ENCODE data around the gene AEBP2.

AEBP2 gene

GRCh38 chr12:19528750-19529149 is 89.5 kb downstream of the AEBP2 start:
- no peak for TF ChIP-seq CTCF (IDR thresholded peaks at IDR 0.05; ENCODE audit: low read depth, low read length)
- no peak overlapping the region for H3K4me3 ChIP-seq (ENCODE audit: low read depth, low read length)

DNA sequence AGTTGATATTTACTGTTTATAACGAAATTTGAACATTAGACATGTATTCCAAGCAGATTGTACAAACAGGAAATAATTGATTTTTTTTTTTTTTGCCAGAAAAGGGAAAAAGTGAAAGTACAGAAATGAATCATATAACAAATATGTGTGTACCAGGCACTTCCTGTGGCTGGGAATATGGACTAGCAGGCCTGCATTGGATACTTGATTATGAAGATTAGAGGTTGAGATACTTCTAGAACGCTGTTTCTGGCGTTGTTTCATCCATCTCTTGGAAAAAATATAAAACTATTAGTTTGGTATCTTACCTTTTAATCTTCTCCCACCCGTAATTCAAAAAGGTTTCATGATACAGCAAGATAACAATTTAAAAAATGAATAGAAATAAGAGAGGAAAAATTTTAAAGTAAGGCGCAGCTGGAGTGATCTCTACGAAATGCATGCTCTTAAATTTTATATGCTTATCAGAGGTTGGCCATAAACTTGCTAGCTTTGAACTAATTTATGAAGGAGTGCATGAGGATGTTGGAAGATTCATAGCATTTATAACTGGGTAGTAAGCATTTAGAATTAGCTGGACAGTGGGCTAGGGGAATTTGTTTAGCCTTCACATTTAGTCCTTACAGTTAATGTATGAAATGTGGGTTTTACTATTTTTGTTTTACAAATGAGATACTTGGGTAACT is 90.8 kb downstream of the AEBP2 start:
- no peak for TF ChIP-seq CTCF (IDR thresholded peaks at IDR 0.05; ENCODE audit: low read depth, low read length)
- H3K4me3 ChIP-seq (ENCODE audit: low read depth, low read length): no peak overlapping the region

DNA sequence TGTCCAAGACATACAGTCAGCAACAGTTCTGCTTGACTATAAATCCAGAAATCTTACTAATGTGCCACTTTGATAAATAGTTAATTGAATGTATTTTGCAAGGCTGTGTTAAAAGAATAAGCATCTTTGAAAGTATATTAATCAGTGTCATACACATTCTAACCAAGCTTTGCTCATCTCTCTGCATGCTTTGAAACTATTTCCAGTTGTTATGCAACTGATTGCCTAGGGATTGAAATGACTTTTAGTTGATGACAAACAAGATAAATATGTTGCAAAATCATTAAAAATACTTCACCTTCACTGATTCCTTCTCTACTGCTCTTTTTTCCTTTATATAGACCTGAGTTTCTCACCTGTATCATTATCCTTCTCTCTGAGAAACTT is 91.3 kb downstream of the AEBP2 start:
- no peak for TF ChIP-seq CTCF (IDR thresholded peaks at IDR 0.05; ENCODE audit: low read depth, low read length)
- H3K4me3 ChIP-seq (ENCODE audit: low read depth, low read length): no peak overlapping the region

GRCh38 chr12:19533567-19533966 is 94.3 kb downstream of the AEBP2 start:
- no peak overlapping the region for H3K4me3 ChIP-seq (ENCODE audit: low read depth, low read length)
- no peak for TF ChIP-seq CTCF (IDR thresholded peaks at IDR 0.05; ENCODE audit: low read depth, low read length)

- no peak overlapping the region for H3K4me3 ChIP-seq (ENCODE audit: low read depth, low read length)
- TF ChIP-seq CTCF (IDR thresholded peaks at IDR 0.05; ENCODE audit: low read depth, low read length): no peak
Observed at GRCh38 chr12:19539071-19539470, 99.8 kb downstream of the AEBP2 start.

GRCh38 chr12:19539836-19540235 is 100.5 kb downstream of the AEBP2 start:
- H3K4me3 ChIP-seq (ENCODE audit: low read depth, low read length): no peak overlapping the region
- no peak for TF ChIP-seq CTCF (IDR thresholded peaks at IDR 0.05; ENCODE audit: low read depth, low read length)

GRCh38 chr12:19542606-19543005 is 103.3 kb downstream of the AEBP2 start:
- TF ChIP-seq CTCF (IDR thresholded peaks at IDR 0.05; ENCODE audit: low read depth, low read length): no peak
- no peak overlapping the region for H3K4me3 ChIP-seq (ENCODE audit: low read depth, low read length)
